HepG2 (cell line): ENCODE results near the gene ATN1. TPM values are rescaled to one million over a fixed set of nuclear protein-coding genes. Genes with fewer than 3 reads are reported as not detected.

Experiments used
- ATAC-seq: fragments of 200-7000 bp; cut with Tn5 transposase; 3 replicates; pipeline ENCODE4 v1.9.1; 2020; ENCODE audit warnings: mild to moderate bottlenecking, moderate library complexity
- BruUV-seq: library from RNA; stranded (reverse); fragments of 400-500 nt; replicated peaks from 2 replicates; lab custom pipeline; 2021; lab: Mats Ljungman, UMichigan
- CTCF ChIA-PET: fragments of 300-600 bp; formaldehyde crosslinking; extraction: SDS; loops from one replicate; lab custom pipeline; 2021; ENCODE audit warnings: low total read pairs, inconsistent platforms, low intra/inter-chr PET ratio; lab: Yijun Ruan, JAX
- POLR2A ChIA-PET: fragments of 350-600 bp; sonication (Branson Sonifier 250); formaldehyde crosslinking; loops from one replicate; lab custom pipeline; 2020; ENCODE audit warnings: antibody characterized with exemption, inconsistent platforms; lab: Yijun Ruan, JAX
- DNase-seq: peaks from one replicate; pipeline ENCODE4 v3.0.0-alpha.2; 2015; ENCODE audit warnings: low spot score
- FAIRE-seq: peaks from 3 replicates; lab custom pipeline; 2011; peaks lifted over from hg19 to GRCh38; lab: Jason Lieb, UNC
- H2AFZ ChIP-seq: one replicate; pipeline ENCODE4 v1.6.1; 2011; ENCODE audit warnings: low read length, inconsistent platforms
- H3K27ac ChIP-seq: fragments of 300-600 bp; 3 replicates; pipeline ENCODE4 v1.8.0; 2011; ENCODE audit warnings: mixed run types, mild to moderate bottlenecking, mixed read lengths, low read length, inconsistent platforms; ENCODE audit not compliant: insufficient read depth; ENCODE audit errors: extremely low read length
- H3K27me3 ChIP-seq, 2 experiments: fragments of 200-600 bp in 1 of 2; 2 replicates in 1 of 2; 3 replicates in 1 of 2; pipeline versions ENCODE4 v1.6.0 to v1.8.0; 2011; ENCODE audit warnings: low read length in 2 of 2, mild to moderate bottlenecking in 2 of 2, moderate library complexity in 2 of 2, inconsistent platforms in 1 of 2; ENCODE audit not compliant: insufficient read depth in 2 of 2, control insufficient read depth in 1 of 2
- H3K36me3 ChIP-seq, 2 experiments: fragments of 200-600 bp in 1 of 2; replicated peaks in 1 of 2; 2 replicates in 1 of 2; 3 replicates in 1 of 2; pipeline versions ENCODE4 v1.5.1 to v1.8.0; 2011; ENCODE audit warnings: low read length in 2 of 2, inconsistent platforms in 1 of 2; ENCODE audit not compliant: insufficient read depth in 2 of 2, control insufficient read depth in 1 of 2
- H3K4me1 ChIP-seq: 2 replicates; pipeline ENCODE4 v1.5.1; 2012; ENCODE audit warnings: low read length, inconsistent platforms; ENCODE audit not compliant: insufficient read depth
- H3K4me2 ChIP-seq: 2 replicates; pipeline ENCODE4 v1.6.0; 2011; ENCODE audit warnings: low read depth, low read length, inconsistent platforms
- H3K4me3 ChIP-seq, 3 experiments: fragments of 200-600 bp in 1 of 3; sonication (generic), shearing (Covaris generic) in 1 of 3; replicated peaks in 1 of 3; 2 replicates each; pipeline ENCODE4 v1.5.1; 2011 to 2016; ENCODE audit warnings: low read length in 3 of 3, inconsistent platforms in 2 of 3, low read depth in 2 of 3, mild to moderate bottlenecking in 2 of 3, control low read depth in 1 of 3, mixed read lengths in 1 of 3; ENCODE audit not compliant: insufficient read depth in 1 of 3
- H3K79me2 ChIP-seq: one replicate; pipeline ENCODE4 v1.6.1; 2011; ENCODE audit warnings: low read length, inconsistent platforms; ENCODE audit not compliant: insufficient read depth
- H3K9ac ChIP-seq: 2 replicates; pipeline ENCODE4 v1.6.0; 2011; ENCODE audit warnings: mild to moderate bottlenecking, low read depth, low read length, inconsistent platforms; ENCODE audit not compliant: insufficient read depth
- H3K9me3 ChIP-seq: 2 replicates; pipeline ENCODE4 v1.5.1; 2012; ENCODE audit warnings: mild to moderate bottlenecking, low read length
- H4K20me1 ChIP-seq: 2 replicates; pipeline ENCODE4 v1.6.0; 2011; ENCODE audit warnings: inconsistent platforms, mild to moderate bottlenecking, low read length, moderate library complexity; ENCODE audit not compliant: insufficient read depth
- CEBPG ChIP-seq: IDR thresholded peaks from 2 replicates; pipeline ENCODE4 v1.6.1; 2016
- HNRNPLL ChIP-seq: fragments of 200-400 bp; formaldehyde crosslinking; IDR thresholded peaks from 2 replicates; pipeline ENCODE4 v1.6.1; 2017; ENCODE audit warnings: mild to moderate bottlenecking, low read depth, low read length; ENCODE audit not compliant: poor library complexity, severe bottlenecking
- KDM4B ChIP-seq: sonication (generic); formaldehyde crosslinking; IDR thresholded peaks from 2 replicates; pipeline ENCODE4 v1.4.0; 2020; ENCODE audit warnings: missing genetic modification reagents
- NR2F2 ChIP-seq: IDR thresholded peaks from 2 replicates; pipeline ENCODE4 v1.6.1; 2012; ENCODE audit warnings: low read depth, inconsistent platforms, borderline replicate concordance
- PREB ChIP-seq: sonication (generic); formaldehyde crosslinking; IDR thresholded peaks from 2 replicates; pipeline ENCODE4 v1.4.0; 2020; ENCODE audit warnings: missing genetic modification reagents
- THAP9 ChIP-seq: sonication (generic); formaldehyde crosslinking; IDR thresholded peaks from 2 replicates; pipeline ENCODE4; 2020; ENCODE audit warnings: missing genetic modification reagents, mild to moderate bottlenecking, borderline replicate concordance
- ZNF687 ChIP-seq: sonication (generic); formaldehyde crosslinking; IDR thresholded peaks from 2 replicates; pipeline ENCODE4 v1.5.1; 2020; ENCODE audit warnings: mild to moderate bottlenecking, missing genetic modification reagents, moderate library complexity
- WGBS: methylation state at CpG from one replicate; pipeline ENCODE4 v1.1.6; 2017; ENCODE audit warnings: low lambda C conversion rate; 5-methylcytosine and 5-hydroxymethylcytosine counted together
- in situ Hi-C: cut with HindIII; loops from 2 replicates; pipeline ENCODE4 v1.10.0; 2017; ENCODE audit warnings: low pct_unique_long_range_greater_than_20kb; ENCODE audit not compliant: extremely low pct_ligation_motif_present
- intact Hi-C: fragments of 100-400 bp; cut with micrococcal nuclease; formaldehyde crosslinking; loops from one replicate; pipeline ENCODE4 v1.10.0; 2022; ENCODE audit not compliant: unreplicated experiment
- polyA plus RNA-seq, 8 experiments: library from polyadenylated mRNA; depleted of rRNA in 3 of 8; stranded (reverse) in 7 of 8; unstranded in 1 of 8; fragments of >200 nt; fragmentation: Illumina TruSeq in 4 of 8; extraction: Trizol in 4 of 8; gene quantifications; 2 replicates each; pipeline versions ENCODE4 v1.2.1 to v1.2.3, GENCODE V29; 2011 to 2016; ENCODE audit warnings: low read depth in 4 of 8, missing spikeins in 1 of 8, mixed read lengths in 1 of 8; ENCODE audit not compliant: insufficient read depth in 1 of 8
- total RNA-seq, 5 experiments: library from RNA; depleted of rRNA; stranded (reverse); fragments of >200 nt; fragmentation: Illumina TruSeq; extraction: Trizol; gene quantifications; 2 replicates each; pipeline ENCODE4 v1.2.3, GENCODE V29; 2016; ENCODE audit warnings: low read depth in 1 of 5

The ATN1 gene
- total and polyA plus RNA-seq, 2 of the 13 experiments (the other 11 are each of a cell fraction or from before 2014, with no cell fraction given) = 2.1 to 8.6 TPM

GRCh38 chr12:6934110-6934509, 6.4 kb downstream of the ATN1 start:
- POLR2A ChIA-PET = interaction anchor here (0.8 to 2.0 kb wide), 6 partner anchors 8 to 20 kb away, joined by 3 to 8 read pairs (median 4); partner anchors contain the start of genes C12orf57, ENO2 and RNU7-1
- FAIRE-seq (no peak), DNase-seq (no peak), ATAC-seq (no peak)
- CTCF ChIA-PET = no interaction called here
- intact Hi-C loops = no loop called here
- Histone ChIP-seq H4K20me1 (no peaks in the 10 kb centered on the region), H2AFZ (no peak overlapping the region), H3K79me2 (peaks cover 24% of the 10 kb centered on the region), H3K27me3 (no peaks in the 10 kb centered on the region; a peak in 1 of 5 replicates), H3K36me3 (peaks cover 8 to 26% of the 10 kb centered on the region in 2 experiments), H3K27ac (no peak overlapping the region), H3K9me3 (no peaks in the 10 kb centered on the region), H3K4me3 (no peak overlapping the region), H3K4me1 (peaks cover 50% of the 10 kb centered on the region), H3K4me2 (no peak overlapping the region), H3K9ac (no peak overlapping the region)
- TF ChIP-seq PREB (CRISPR knock-in tag) = no peak
- no peak for TF ChIP-seq NR2F2
- TF ChIP-seq HNRNPLL = no peak
- no peak for TF ChIP-seq CEBPG (CRISPR knock-in tag)
- no peak for TF ChIP-seq THAP9
- TF ChIP-seq KDM4B = no peak
- TF ChIP-seq ZNF687 (CRISPR knock-in tag) = no peak
- in situ Hi-C loops = no loop called here
- no TSS peak for BruUV-seq
- WGBS = 92% methylated on average over 8 of the region's 8 CpGs
